ENCODE data around the gene LLCFC1.

LLCFC1 gene

DNA sequence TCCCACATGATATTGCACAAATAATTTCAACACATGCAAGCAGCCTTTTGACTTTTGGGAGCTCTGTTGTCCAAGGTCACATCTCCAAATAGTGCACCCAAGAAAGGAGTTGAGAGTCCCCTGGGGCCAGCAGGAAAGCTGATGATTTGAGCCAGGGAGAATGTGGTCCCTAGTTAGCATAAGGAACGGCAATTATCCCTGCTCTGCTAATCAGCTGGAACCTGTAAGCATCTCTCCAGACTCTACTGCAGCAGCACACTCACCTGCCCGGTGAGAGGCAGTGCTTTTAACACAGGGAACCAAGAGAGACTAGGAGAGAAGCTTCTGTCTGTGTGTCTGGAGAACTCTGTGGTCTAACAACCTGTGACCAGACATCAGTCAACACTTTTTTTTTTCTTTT, 22.8 kb upstream of the LLCFC1 start:
- Histone ChIP-seq H3K4me3 (ENCODE audit: low read depth, low read length) (no peak overlapping the region), H3K9me3 (ENCODE audit: insufficient read depth, low read depth, low read length) (no peaks in the 10 kb centered on the region), H2BK5ac (ENCODE audit: low read depth, low read length, poor library complexity) (no peak overlapping the region), H3K27me3 (ENCODE audit: insufficient read depth, low read length) (no peaks in the 10 kb centered on the region), H2AK5ac (ENCODE audit: low read length) (no peak overlapping the region), H2AFZ (ENCODE audit: insufficient read depth, low read length, poor library complexity) (no peak overlapping the region), H3K4me2 (ENCODE audit: low read length) (no peak overlapping the region), H2BK12ac (ENCODE audit: low read length) (no peak overlapping the region), H4K8ac (ENCODE audit: low read depth, low read length) (no peak overlapping the region), H3K79me1 (ENCODE audit: low read length) (no peaks in the 10 kb centered on the region), H3K27ac (ENCODE audit: low read depth, low read length) (no peak overlapping the region), H3K79me2 (ENCODE audit: control insufficient read depth, insufficient read depth, low read length, poor library complexity) (no peaks in the 10 kb centered on the region), H4K12ac (ENCODE audit: low read depth, low read length) (no peak overlapping the region), H3K23ac (ENCODE audit: low read length) (no peak overlapping the region), H3K18ac (ENCODE audit: low read length) (no peak overlapping the region), H3K4ac (ENCODE audit: low read depth, low read length) (no peak overlapping the region), H3K4me1 (ENCODE audit: control insufficient read depth in 1 of 2, insufficient read depth in 2 of 2, low read length in 2 of 2) (peaks cover 2 to 9% of the 10 kb centered on the region in 2 experiments), H4K91ac (ENCODE audit: low read depth, low read length) (no peak overlapping the region), H3K14ac (ENCODE audit: low read length) (no peak overlapping the region), H3K9ac (ENCODE audit: low read length) (no peak overlapping the region), H2BK120ac (ENCODE audit: insufficient read depth, low read length, poor library complexity) (no peak overlapping the region), H3K36me3 (ENCODE audit: control insufficient read depth in 1 of 2, insufficient read depth in 2 of 2, low read length in 2 of 2) (no peaks in the 10 kb centered on the region)
- no peak for DNase-seq
- no CpG with 5 or more reads among the region's 2 CpGs for WGBS (ENCODE audit: extremely low coverage, insufficient coverage, insufficient read length)

DNA sequence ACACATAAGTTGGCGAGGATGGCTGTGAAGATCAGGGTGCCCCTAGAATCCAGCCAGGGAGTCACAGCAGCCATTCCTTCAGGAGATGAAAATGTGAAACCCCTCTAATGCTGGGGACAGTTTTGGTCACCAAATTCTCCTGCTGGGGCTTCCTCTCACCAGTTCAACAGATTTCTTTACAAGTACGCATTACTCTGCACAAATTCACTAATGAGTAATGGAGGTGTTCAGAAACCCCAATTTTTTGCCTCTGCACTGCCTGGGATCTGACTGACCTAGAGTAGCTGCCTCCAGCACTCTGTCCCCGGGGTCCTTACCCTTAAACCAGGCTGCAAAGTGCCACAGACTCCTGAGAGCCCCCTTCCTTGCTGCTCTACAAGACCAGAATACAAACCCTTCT, 21.8 kb upstream of the LLCFC1 start:
- no peaks in the 10 kb centered on the region for H3K79me2 ChIP-seq (ENCODE audit: control insufficient read depth, insufficient read depth, low read length, poor library complexity)
- no peak overlapping the region for H2AK5ac ChIP-seq (ENCODE audit: low read length)
- no peak overlapping the region for H3K27ac ChIP-seq (ENCODE audit: low read depth, low read length)
- peaks cover 2 to 9% of the 10 kb centered on the region in 2 experiments for H3K4me1 ChIP-seq (ENCODE audit: control insufficient read depth in 1 of 2, insufficient read depth in 2 of 2, low read length in 2 of 2)
- no CpG with 5 or more reads among the region's 3 CpGs for WGBS (ENCODE audit: extremely low coverage, insufficient coverage, insufficient read length)
- H4K91ac ChIP-seq (ENCODE audit: low read depth, low read length), result no peak overlapping the region
- no peak for DNase-seq
- no peaks in the 10 kb centered on the region for H3K9me3 ChIP-seq (ENCODE audit: insufficient read depth, low read depth, low read length)
- H2BK5ac ChIP-seq (ENCODE audit: low read depth, low read length, poor library complexity), result no peak overlapping the region
- H3K4me2 ChIP-seq (ENCODE audit: low read length), result no peak overlapping the region
- no peaks in the 10 kb centered on the region for H3K27me3 ChIP-seq (ENCODE audit: insufficient read depth, low read length)
- H3K79me1 ChIP-seq (ENCODE audit: low read length), result no peaks in the 10 kb centered on the region
- H3K36me3 ChIP-seq (ENCODE audit: control insufficient read depth in 1 of 2, insufficient read depth in 2 of 2, low read length in 2 of 2), result no peaks in the 10 kb centered on the region
- H3K18ac ChIP-seq (ENCODE audit: low read length), result no peak overlapping the region
- H3K9ac ChIP-seq (ENCODE audit: low read length), result no peak overlapping the region
- no peak overlapping the region for H3K4ac ChIP-seq (ENCODE audit: low read depth, low read length)
- no peak overlapping the region for H2BK12ac ChIP-seq (ENCODE audit: low read length)
- H4K12ac ChIP-seq (ENCODE audit: low read depth, low read length), result no peak overlapping the region
- H3K23ac ChIP-seq (ENCODE audit: low read length), result no peak overlapping the region
- H2BK120ac ChIP-seq (ENCODE audit: insufficient read depth, low read length, poor library complexity), result no peak overlapping the region
- no peak overlapping the region for H2AFZ ChIP-seq (ENCODE audit: insufficient read depth, low read length, poor library complexity)
- no peak overlapping the region for H4K8ac ChIP-seq (ENCODE audit: low read depth, low read length)
- no peak overlapping the region for H3K14ac ChIP-seq (ENCODE audit: low read length)
- H3K4me3 ChIP-seq (ENCODE audit: low read depth, low read length), result no peak overlapping the region

DNA sequence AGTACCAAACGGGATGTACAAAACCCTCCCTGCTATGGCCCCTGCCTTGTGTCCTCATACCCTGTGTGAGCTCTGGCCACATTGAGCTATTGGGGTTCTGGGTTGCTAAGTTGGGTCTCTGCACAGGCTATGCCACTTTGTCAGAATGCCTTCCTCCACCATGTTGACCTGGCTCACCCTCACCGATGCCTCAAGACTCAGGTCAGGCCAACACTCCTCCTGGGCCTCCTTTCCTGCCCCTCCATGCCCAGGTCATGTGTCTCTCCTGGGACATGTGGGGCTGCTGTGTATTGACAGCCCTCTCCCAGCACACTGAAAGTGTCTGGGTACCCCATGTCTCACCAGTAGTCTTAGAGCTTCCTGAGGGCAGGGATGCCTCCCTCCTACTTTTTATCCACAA, 20.4 kb upstream of the LLCFC1 start:
- H3K27ac ChIP-seq (ENCODE audit: low read depth, low read length), result no peak overlapping the region
- H3K9ac ChIP-seq (ENCODE audit: low read length), result no peak overlapping the region
- no peak overlapping the region for H3K18ac ChIP-seq (ENCODE audit: low read length)
- H2BK120ac ChIP-seq (ENCODE audit: insufficient read depth, low read length, poor library complexity), result no peak overlapping the region
- no peak overlapping the region for H3K4ac ChIP-seq (ENCODE audit: low read depth, low read length)
- no peak overlapping the region for H3K14ac ChIP-seq (ENCODE audit: low read length)
- no peak overlapping the region for H2AFZ ChIP-seq (ENCODE audit: insufficient read depth, low read length, poor library complexity)
- H4K12ac ChIP-seq (ENCODE audit: low read depth, low read length), result no peak overlapping the region
- H3K79me2 ChIP-seq (ENCODE audit: control insufficient read depth, insufficient read depth, low read length, poor library complexity), result no peaks in the 10 kb centered on the region
- peaks cover 0 to under 1% of the 10 kb centered on the region in 2 experiments for H3K4me1 ChIP-seq (ENCODE audit: control insufficient read depth in 1 of 2, insufficient read depth in 2 of 2, low read length in 2 of 2)
- H3K9me3 ChIP-seq (ENCODE audit: insufficient read depth, low read depth, low read length), result no peaks in the 10 kb centered on the region
- H2BK5ac ChIP-seq (ENCODE audit: low read depth, low read length, poor library complexity), result no peak overlapping the region
- H3K4me2 ChIP-seq (ENCODE audit: low read length), result no peak overlapping the region
- H3K4me3 ChIP-seq (ENCODE audit: low read depth, low read length), result no peak overlapping the region
- H4K8ac ChIP-seq (ENCODE audit: low read depth, low read length), result no peak overlapping the region
- no peak overlapping the region for H2BK12ac ChIP-seq (ENCODE audit: low read length)
- WGBS (ENCODE audit: extremely low coverage, insufficient coverage, insufficient read length), result no CpG with 5 or more reads among the region's 2 CpGs
- DNase-seq, result no peak
- H3K23ac ChIP-seq (ENCODE audit: low read length), result no peak overlapping the region
- H3K36me3 ChIP-seq (ENCODE audit: control insufficient read depth in 1 of 2, insufficient read depth in 2 of 2, low read length in 2 of 2), result no peaks in the 10 kb centered on the region
- no peak overlapping the region for H4K91ac ChIP-seq (ENCODE audit: low read depth, low read length)
- H3K27me3 ChIP-seq (ENCODE audit: insufficient read depth, low read length), result no peaks in the 10 kb centered on the region
- H3K79me1 ChIP-seq (ENCODE audit: low read length), result no peaks in the 10 kb centered on the region
- no peak overlapping the region for H2AK5ac ChIP-seq (ENCODE audit: low read length)

DNA sequence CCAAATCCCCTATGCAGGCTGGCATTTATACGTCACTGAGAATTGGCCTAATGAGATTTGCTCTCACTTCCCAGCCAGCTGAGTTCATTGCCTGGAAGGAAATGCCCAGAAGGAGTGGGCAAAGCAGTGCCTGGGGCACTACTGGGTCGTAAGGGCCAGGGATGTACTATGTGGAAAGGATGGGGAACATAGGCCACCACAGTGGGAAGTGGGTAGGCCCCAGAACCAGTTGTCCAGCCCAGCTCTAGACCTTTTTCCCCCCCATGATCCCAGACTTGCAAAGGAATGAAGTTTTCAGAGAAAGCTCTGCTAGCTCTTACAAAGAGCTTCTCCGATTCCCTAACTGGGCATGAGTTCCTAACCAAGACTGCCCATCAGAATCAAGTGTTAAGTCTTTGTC, 19.6 kb upstream of the LLCFC1 start:
- H2BK5ac ChIP-seq (ENCODE audit: low read depth, low read length, poor library complexity), result no peak overlapping the region
- no peak overlapping the region for H3K18ac ChIP-seq (ENCODE audit: low read length)
- H2BK12ac ChIP-seq (ENCODE audit: low read length), result no peak overlapping the region
- H2AK5ac ChIP-seq (ENCODE audit: low read length), result no peak overlapping the region
- no peak overlapping the region for H3K23ac ChIP-seq (ENCODE audit: low read length)
- H3K36me3 ChIP-seq (ENCODE audit: control insufficient read depth in 1 of 2, insufficient read depth in 2 of 2, low read length in 2 of 2), result no peaks in the 10 kb centered on the region
- H3K4ac ChIP-seq (ENCODE audit: low read depth, low read length), result no peak overlapping the region
- no peaks in the 10 kb centered on the region for H3K79me2 ChIP-seq (ENCODE audit: control insufficient read depth, insufficient read depth, low read length, poor library complexity)
- H3K4me1 ChIP-seq (ENCODE audit: control insufficient read depth in 1 of 2, insufficient read depth in 2 of 2, low read length in 2 of 2), result no peaks in the 10 kb centered on the region
- no peak overlapping the region for H4K8ac ChIP-seq (ENCODE audit: low read depth, low read length)
- H2AFZ ChIP-seq (ENCODE audit: insufficient read depth, low read length, poor library complexity), result no peak overlapping the region
- H4K91ac ChIP-seq (ENCODE audit: low read depth, low read length), result no peak overlapping the region
- no peak for DNase-seq
- H2BK120ac ChIP-seq (ENCODE audit: insufficient read depth, low read length, poor library complexity), result no peak overlapping the region
- no peak overlapping the region for H3K14ac ChIP-seq (ENCODE audit: low read length)
- no peaks in the 10 kb centered on the region for H3K27me3 ChIP-seq (ENCODE audit: insufficient read depth, low read length)
- H3K79me1 ChIP-seq (ENCODE audit: low read length), result no peaks in the 10 kb centered on the region
- no peak overlapping the region for H3K27ac ChIP-seq (ENCODE audit: low read depth, low read length)
- H4K12ac ChIP-seq (ENCODE audit: low read depth, low read length), result no peak overlapping the region
- no peak overlapping the region for H3K4me3 ChIP-seq (ENCODE audit: low read depth, low read length)
- no peak overlapping the region for H3K4me2 ChIP-seq (ENCODE audit: low read length)
- no CpG with 5 or more reads among the region's 3 CpGs for WGBS (ENCODE audit: extremely low coverage, insufficient coverage, insufficient read length)
- H3K9me3 ChIP-seq (ENCODE audit: insufficient read depth, low read depth, low read length), result no peaks in the 10 kb centered on the region
- no peak overlapping the region for H3K9ac ChIP-seq (ENCODE audit: low read length)
